SK-N-MC (cell line): ENCODE results near the gene SRGAP3.

Experiments
- DNase-seq: peaks from one replicate; pipeline ENCODE4 v3.0.0-alpha.2; 2011; ENCODE audit warnings: low read depth, low spot score
- H3K27ac ChIP-seq: fragments of 200-600 bp; sonication (generic); 2 replicates; pipeline ENCODE4 v1.5.1; 2016; ENCODE audit warnings: mixed run types
- H3K36me3 ChIP-seq: fragments of 200-600 bp; sonication (generic); 2 replicates; pipeline ENCODE4 v1.6.1; 2017; ENCODE audit warnings: antibody characterized with exemption, low read length, mixed read lengths; ENCODE audit not compliant: insufficient read depth
- H3K4me3 ChIP-seq: fragments of 200-600 bp; sonication (generic); 2 replicates; pipeline ENCODE4 v1.5.1; 2016
- H3K9ac ChIP-seq: fragments of 200-600 bp; sonication (generic); 2 replicates; pipeline ENCODE4 v1.8.0; 2017; ENCODE audit warnings: mixed run types, mixed read lengths; ENCODE audit not compliant: insufficient read length
- H3K9me3 ChIP-seq: fragments of 200-600 bp; sonication (generic); 2 replicates; pipeline ENCODE4 v1.6.1; 2017; ENCODE audit warnings: low read depth, mild to moderate bottlenecking, antibody characterized with exemption, low read length, moderate library complexity, mixed read lengths
- EZH2 ChIP-seq: fragments of 200-600 bp; sonication (generic); IDR thresholded peaks from one replicate; pipeline ENCODE4 v1.6.1; 2017; ENCODE audit warnings: antibody characterized with exemption
- FOXP2 ChIP-seq: optimal IDR thresholded peaks from 2 replicates; pipeline ENCODE3; 2011; ENCODE audit warnings: mild to moderate bottlenecking, moderate library complexity; ENCODE audit not compliant: insufficient read depth; ENCODE audit errors: extremely low read length, control extremely low read depth
- POLR2AphosphoS5 ChIP-seq: IDR thresholded peaks from 2 replicates; pipeline ENCODE4 v1.6.1; 2012; ENCODE audit warnings: mild to moderate bottlenecking, low read depth, low read length, borderline replicate concordance

SRGAP3 gene

GRCh38 chr3:8975081-8976020 is 274.1 kb downstream of the SRGAP3 start:
- Histone ChIP-seq H3K4me3 (no peak overlapping the region), H3K27ac (no peak overlapping the region), H3K36me3 (no peaks in the 10 kb centered on the region), H3K9ac (no peak overlapping the region), H3K9me3 (no peaks in the 10 kb centered on the region)
- no peak for DNase-seq
- TF ChIP-seq EZH2 (no peak), POLR2AphosphoS5 (no peak), FOXP2 (no peak)

GRCh38 chr3:8974458-8974857 is 275.0 kb downstream of the SRGAP3 start:
- Histone ChIP-seq H3K27ac (no peak overlapping the region), H3K9me3 (no peaks in the 10 kb centered on the region), H3K9ac (no peak overlapping the region), H3K4me3 (no peak overlapping the region), H3K36me3 (no peaks in the 10 kb centered on the region)
- TF ChIP-seq POLR2AphosphoS5 (no peak), FOXP2 (no peak), EZH2 (no peak)
- no peak for DNase-seq

GRCh38 chr3:8972639-8973038 is 276.8 kb downstream of the SRGAP3 start:
- Histone ChIP-seq H3K9me3 (no peaks in the 10 kb centered on the region), H3K27ac (no peak overlapping the region), H3K9ac (no peak overlapping the region), H3K36me3 (no peaks in the 10 kb centered on the region), H3K4me3 (no peak overlapping the region)
- no peak for DNase-seq
- TF ChIP-seq EZH2 (no peak), POLR2AphosphoS5 (no peak), FOXP2 (no peak)

GRCh38 chr3:8970971-8971589 is 278.4 kb downstream of the SRGAP3 start:
- no peak for DNase-seq
- Histone ChIP-seq H3K27ac (no peak overlapping the region), H3K4me3 (no peak overlapping the region), H3K9me3 (no peaks in the 10 kb centered on the region), H3K9ac (no peak overlapping the region), H3K36me3 (no peaks in the 10 kb centered on the region)
- TF ChIP-seq EZH2 (no peak), POLR2AphosphoS5 (no peak), FOXP2 (no peak)

GRCh38 chr3:8969241-8969640 is 280.2 kb downstream of the SRGAP3 start:
- no peaks in the 10 kb centered on the region for H3K9me3 ChIP-seq
- H3K4me3 ChIP-seq: no peak overlapping the region
- H3K9ac ChIP-seq: no peak overlapping the region
- TF ChIP-seq POLR2AphosphoS5 (no peak), EZH2 (no peak), FOXP2 (no peak)
- no peak for DNase-seq
- no peaks in the 10 kb centered on the region for H3K36me3 ChIP-seq
- H3K27ac ChIP-seq: no peak overlapping the region

GRCh38 chr3:8968375-8968882 is 281.0 kb downstream of the SRGAP3 start:
- H3K4me3 ChIP-seq: no peak overlapping the region

GRCh38 chr3:8967553-8967952 is 281.9 kb downstream of the SRGAP3 start:
- TF ChIP-seq POLR2AphosphoS5 (no peak), FOXP2 (no peak), EZH2 (no peak)
- no peak overlapping the region for H3K27ac ChIP-seq
- no peaks in the 10 kb centered on the region for H3K36me3 ChIP-seq
- DNase-seq: no peak
- no peak overlapping the region for H3K4me3 ChIP-seq
- H3K9me3 ChIP-seq: no peaks in the 10 kb centered on the region
- no peak overlapping the region for H3K9ac ChIP-seq

More at GRCh38 chr3:8968375-8968882, 281.0 kb downstream of the SRGAP3 start:
- Histone ChIP-seq H3K36me3 (no peaks in the 10 kb centered on the region), H3K9ac (no peak overlapping the region), H3K9me3 (no peaks in the 10 kb centered on the region), H3K27ac (no peak overlapping the region)
- no peak for TF ChIP-seq POLR2AphosphoS5
- no peak for TF ChIP-seq FOXP2
- TF ChIP-seq EZH2: no peak
- no peak for DNase-seq

- DNase-seq: no peak
- no peak overlapping the region for H3K27ac ChIP-seq
- H3K9me3 ChIP-seq: no peaks in the 10 kb centered on the region
- H3K9ac ChIP-seq: no peak overlapping the region
- TF ChIP-seq FOXP2: no peak
- H3K4me3 ChIP-seq: no peak overlapping the region
- H3K36me3 ChIP-seq: no peaks in the 10 kb centered on the region
Observed at GRCh38 chr3:8966820-8967348, 282.6 kb downstream of the SRGAP3 start.
